DOHH2 (cell line): Measurements from ENCODE around the gene PLEKHG4B.

ENCODE experiments used
- H3F3A ChIP-seq: fragments of 200-600 bp; sonication (generic), shearing (Covaris generic); 2 replicates; pipeline ENCODE4 v1.6.0; 2016; ENCODE audit warnings: antibody characterized with exemption, mild to moderate bottlenecking; ENCODE audit not compliant: control insufficient read depth, insufficient read depth
- H3K27ac ChIP-seq: fragments of 200-600 bp; sonication (generic); 2 replicates; pipeline ENCODE4 v1.5.1; 2014; ENCODE audit warnings: low read depth, mild to moderate bottlenecking, low read length, moderate library complexity
- H3K27me3 ChIP-seq: fragments of 200-600 bp; sonication (generic); 2 replicates; pipeline ENCODE4 v1.6.1; 2014; ENCODE audit warnings: mild to moderate bottlenecking, low read length, mixed read lengths; ENCODE audit not compliant: control insufficient read depth
- H3K36me3 ChIP-seq: fragments of 200-600 bp; sonication (generic); 2 replicates; pipeline ENCODE4 v1.6.1; 2014; ENCODE audit warnings: mild to moderate bottlenecking, low read length, moderate library complexity, mixed read lengths; ENCODE audit not compliant: control insufficient read depth
- H3K4me1 ChIP-seq: fragments of 200-600 bp; sonication (generic); 2 replicates; pipeline ENCODE4 v1.6.1; 2014; ENCODE audit warnings: mild to moderate bottlenecking, low read length, mixed read lengths; ENCODE audit not compliant: control insufficient read depth
- H3K4me2 ChIP-seq: fragments of 200-600 bp; sonication (generic); 2 replicates; pipeline ENCODE4 v1.6.0; 2014; ENCODE audit warnings: mild to moderate bottlenecking, low read length, moderate library complexity
- H3K4me3 ChIP-seq: fragments of 200-600 bp; sonication (generic); 2 replicates; pipeline ENCODE4 v1.5.1; 2014; ENCODE audit warnings: mild to moderate bottlenecking, low read length, mixed read lengths
- H3K79me2 ChIP-seq: fragments of 200-600 bp; sonication (generic); 2 replicates; pipeline ENCODE4 v1.6.1; 2014; ENCODE audit warnings: mild to moderate bottlenecking, low read length, mixed read lengths; ENCODE audit not compliant: control insufficient read depth
- H3K9me2 ChIP-seq: fragments of 200-600 bp; sonication (generic); replicated peaks from 2 replicates; pipeline ENCODE4 v1.6.1; 2014; ENCODE audit warnings: mild to moderate bottlenecking, low read length, mixed read lengths; ENCODE audit not compliant: control insufficient read depth
- H3K9me3 ChIP-seq: fragments of 200-600 bp; sonication (generic); 2 replicates; pipeline ENCODE4 v1.6.1; 2014; ENCODE audit warnings: antibody characterized with exemption, low read length, mixed read lengths; ENCODE audit not compliant: control insufficient read depth, insufficient read depth
- H4K20me1 ChIP-seq: fragments of 200-600 bp; sonication (generic); 2 replicates; pipeline ENCODE4 v1.6.0; 2014; ENCODE audit warnings: low read depth, mild to moderate bottlenecking, antibody characterized with exemption, low read length, moderate library complexity; ENCODE audit not compliant: control insufficient read depth, insufficient read depth
- CTCF ChIP-seq: fragments of 200-600 bp; sonication (generic); IDR thresholded peaks from one replicate; pipeline ENCODE4 v1.5.1; 2014; ENCODE audit warnings: antibody characterized with exemption, mild to moderate bottlenecking, low read depth, low read length; ENCODE audit not compliant: poor library complexity, severe bottlenecking
- EZH2phosphoT487 ChIP-seq: fragments of 200-600 bp; sonication (generic); IDR thresholded peaks from 2 replicates; pipeline ENCODE4 v1.6.1; 2017; ENCODE audit warnings: borderline replicate concordance, mild to moderate bottlenecking, antibody characterized with exemption, low read length, moderate library complexity, mixed read lengths

The PLEKHG4B gene

GRCh38 chr5:206927-207536 is 115.1 kb downstream of the PLEKHG4B start:
- peaks cover 45% of the 10 kb centered on the region for H3K36me3 ChIP-seq
- no peak overlapping the region for H3K27ac ChIP-seq
- H4K20me1 ChIP-seq: peaks cover 12% of the 10 kb centered on the region
- no peaks in the 10 kb centered on the region for H3K27me3 ChIP-seq
- H3K9me3 ChIP-seq: no peaks in the 10 kb centered on the region
- no peak overlapping the region for H3K4me3 ChIP-seq
- peaks cover 77% of the 10 kb centered on the region for H3K79me2 ChIP-seq
- TF ChIP-seq EZH2phosphoT487 (no peak), CTCF (no peak)
- peaks cover 5% of the 10 kb centered on the region for H3F3A ChIP-seq
- no peaks in the 10 kb centered on the region for H3K9me2 ChIP-seq
- H3K4me1 ChIP-seq: peaks cover 25% of the 10 kb centered on the region
- no peak overlapping the region for H3K4me2 ChIP-seq

- no peak overlapping the region for H3K27ac ChIP-seq
- no peaks in the 10 kb centered on the region for H3K27me3 ChIP-seq
- peaks cover 1% of the 10 kb centered on the region for H3F3A ChIP-seq
- H3K4me2 ChIP-seq: no peak overlapping the region
- H3K4me3 ChIP-seq: no peak overlapping the region
- no peaks in the 10 kb centered on the region for H3K9me2 ChIP-seq
- H3K4me1 ChIP-seq: peaks cover 19% of the 10 kb centered on the region
- TF ChIP-seq EZH2phosphoT487: no peak
- no peak for TF ChIP-seq CTCF
- H3K9me3 ChIP-seq: no peaks in the 10 kb centered on the region
- peaks cover 12% of the 10 kb centered on the region for H4K20me1 ChIP-seq
- peaks cover 45% of the 10 kb centered on the region for H3K36me3 ChIP-seq
- peaks cover 74% of the 10 kb centered on the region for H3K79me2 ChIP-seq
Measured at GRCh38 chr5:207599-207998, 115.6 kb downstream of the PLEKHG4B start.

GRCh38 chr5:208449-209114 is 116.6 kb downstream of the PLEKHG4B start:
- Histone ChIP-seq H3K4me2 (no peak overlapping the region), H3K4me1 (peaks cover 10% of the 10 kb centered on the region), H3F3A (no peaks in the 10 kb centered on the region), H3K27me3 (no peaks in the 10 kb centered on the region), H3K4me3 (no peak overlapping the region), H3K79me2 (peaks cover 70% of the 10 kb centered on the region), H3K9me3 (no peaks in the 10 kb centered on the region), H4K20me1 (peaks cover 12% of the 10 kb centered on the region), H3K27ac (no peak overlapping the region), H3K9me2 (no peaks in the 10 kb centered on the region), H3K36me3 (peaks cover 43% of the 10 kb centered on the region)
- TF ChIP-seq EZH2phosphoT487: no peak
- no peak for TF ChIP-seq CTCF
